ENCODE measurements around the gene MTR. TPM values are rescaled to one million over a fixed set of nuclear protein-coding genes. Genes with fewer than 3 reads are reported as not detected.

MTR gene
- total and polyA plus RNA-seq, 2 donors: 10.4 to 58.5 TPM

DNA sequence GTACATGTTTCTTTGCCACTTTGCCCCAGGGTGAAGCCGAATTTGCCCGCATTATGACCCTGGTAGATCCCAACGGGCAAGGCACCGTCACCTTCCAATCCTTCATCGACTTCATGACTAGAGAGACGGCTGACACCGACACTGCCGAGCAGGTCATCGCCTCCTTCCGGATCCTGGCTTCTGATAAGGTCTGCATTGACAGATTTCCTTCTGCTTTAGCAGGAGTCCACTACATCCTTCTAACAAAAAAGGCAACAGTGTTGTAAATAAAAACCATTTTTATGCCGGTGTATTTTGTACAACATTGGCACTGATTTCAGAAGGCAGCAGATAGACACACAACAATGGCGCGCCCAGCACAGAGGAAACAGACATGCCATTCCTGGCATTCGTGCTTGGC, 34.1 kb upstream of the MTR start:
- H3K27ac ChIP-seq (ENCODE audit: low read depth): no peak overlapping the region
- no peaks in the 10 kb centered on the region for H3K36me3 ChIP-seq (ENCODE audit: insufficient read depth)
- DNase-seq (ENCODE audit: extremely low spot score): no peak
- H3K4me3 ChIP-seq (ENCODE audit: low read depth, low read length): no peak overlapping the region
- 79% methylated on average over 14 of the region's 14 CpGs for WGBS
- no peaks in the 10 kb centered on the region for H3K4me1 ChIP-seq (ENCODE audit: insufficient read depth)

- Histone ChIP-seq H3K4me1 (ENCODE audit: insufficient read depth) (no peaks in the 10 kb centered on the region), H3K27ac (ENCODE audit: low read depth) (no peak overlapping the region), H3K4me3 (ENCODE audit: low read depth, low read length) (no peak overlapping the region), H3K36me3 (ENCODE audit: insufficient read depth) (no peaks in the 10 kb centered on the region)
- WGBS: 79% methylated on average over 5 of the region's 5 CpGs
- no peak for DNase-seq (ENCODE audit: extremely low spot score)
Measured at GRCh38 chr1:236761397-236762132, 33.5 kb upstream of the MTR start.

DNA sequence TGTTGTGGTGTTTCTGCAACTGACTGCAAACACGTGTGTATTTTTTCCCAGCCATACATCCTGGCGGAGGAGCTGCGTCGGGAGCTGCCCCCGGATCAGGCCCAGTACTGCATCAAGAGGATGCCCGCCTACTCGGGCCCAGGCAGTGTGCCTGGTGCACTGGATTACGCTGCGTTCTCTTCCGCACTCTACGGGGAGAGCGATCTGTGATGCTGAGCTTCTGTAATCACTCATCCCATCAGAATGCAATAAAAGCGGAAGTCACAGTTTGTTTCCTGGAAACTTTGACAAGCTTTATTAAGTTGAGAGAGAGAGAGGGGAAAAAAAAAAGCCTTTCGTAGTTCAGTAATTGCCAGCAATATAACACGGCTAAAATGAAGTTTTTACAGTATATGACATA, 32.7 kb upstream of the MTR start:
- Histone ChIP-seq H3K4me1 (ENCODE audit: insufficient read depth) (no peaks in the 10 kb centered on the region), H3K36me3 (ENCODE audit: insufficient read depth) (no peaks in the 10 kb centered on the region), H3K4me3 (ENCODE audit: low read depth, low read length) (no peak overlapping the region), H3K27ac (ENCODE audit: low read depth) (no peak overlapping the region)
- 53% methylated on average over 15 of the region's 15 CpGs for WGBS
- DNase-seq (ENCODE audit: extremely low spot score): no peak

DNA sequence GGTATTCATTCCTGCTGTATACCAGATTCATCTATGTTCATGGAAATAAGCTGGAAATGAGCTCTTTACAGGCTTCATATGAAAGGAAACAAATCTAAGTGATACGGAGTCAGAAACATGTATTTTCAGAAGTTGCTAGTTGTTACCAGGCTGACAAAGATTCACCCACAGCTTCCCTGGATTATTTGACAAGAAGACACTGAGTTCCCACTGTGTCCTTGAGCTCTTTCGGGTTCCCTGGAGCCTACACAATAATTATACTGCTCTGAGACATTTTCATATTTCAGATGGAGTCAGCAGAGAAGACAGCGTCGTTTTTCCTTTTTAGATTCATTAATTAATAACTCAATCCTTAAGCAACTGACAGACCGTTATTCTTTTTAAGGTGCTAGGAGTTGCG, 29.3 kb upstream of the MTR start:
- 69% methylated on average over 6 of the region's 6 CpGs for WGBS
- H3K4me1 ChIP-seq (ENCODE audit: insufficient read depth): no peaks in the 10 kb centered on the region
- no peak overlapping the region for H3K27ac ChIP-seq (ENCODE audit: low read depth)

DNA sequence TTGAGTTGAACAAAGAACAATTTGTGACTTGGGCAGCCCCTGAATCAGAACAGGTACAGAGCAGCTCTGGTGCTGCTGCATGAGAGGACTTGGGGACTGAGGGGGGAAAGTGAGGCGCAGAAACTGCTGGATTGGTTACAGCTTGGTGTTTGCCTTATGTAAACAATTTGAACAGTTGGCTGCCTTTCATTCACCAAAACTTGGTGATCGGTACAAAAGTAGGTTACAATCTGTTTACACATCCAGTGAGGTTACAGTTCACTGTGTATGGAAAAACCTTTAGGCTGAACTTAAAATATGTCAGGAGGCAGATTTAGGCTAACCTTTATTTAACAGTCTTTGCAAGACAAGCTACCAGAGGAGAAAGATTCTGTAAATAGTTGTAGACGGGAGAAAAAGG, 28.6 kb upstream of the MTR start:
- Histone ChIP-seq H3K36me3 (ENCODE audit: insufficient read depth) (no peaks in the 10 kb centered on the region), H3K4me1 (ENCODE audit: insufficient read depth) (no peaks in the 10 kb centered on the region), H3K4me3 (ENCODE audit: low read depth, low read length) (no peak overlapping the region), H3K27ac (ENCODE audit: low read depth) (no peak overlapping the region)
- 60% methylated on average over 3 of the region's 3 CpGs for WGBS
- DNase-seq (ENCODE audit: extremely low spot score): no peak

More for the DNA sequence above, 29.3 kb upstream of the MTR start:
- DNase-seq (ENCODE audit: extremely low spot score): no peak
- Histone ChIP-seq H3K4me3 (ENCODE audit: low read depth, low read length) (no peak overlapping the region), H3K36me3 (ENCODE audit: insufficient read depth) (no peaks in the 10 kb centered on the region)

GRCh38 chr1:236767276-236767675, 27.8 kb upstream of the MTR start:
- Histone ChIP-seq H3K36me3 (ENCODE audit: insufficient read depth) (no peaks in the 10 kb centered on the region), H3K27ac (ENCODE audit: low read depth) (no peak overlapping the region), H3K4me3 (ENCODE audit: low read depth, low read length) (no peak overlapping the region), H3K4me1 (ENCODE audit: insufficient read depth) (no peaks in the 10 kb centered on the region)
- WGBS: 86% methylated on average over 6 of the region's 6 CpGs
- no peak for DNase-seq (ENCODE audit: extremely low spot score)

- no peaks in the 10 kb centered on the region for H3K4me1 ChIP-seq (ENCODE audit: insufficient read depth)
- no peaks in the 10 kb centered on the region for H3K36me3 ChIP-seq (ENCODE audit: insufficient read depth)
- H3K4me3 ChIP-seq (ENCODE audit: low read depth, low read length): no peak overlapping the region
- no peak overlapping the region for H3K27ac ChIP-seq (ENCODE audit: low read depth)
- no peak for DNase-seq (ENCODE audit: extremely low spot score)
Measured at GRCh38 chr1:236768601-236769000, 26.5 kb upstream of the MTR start.

DNA sequence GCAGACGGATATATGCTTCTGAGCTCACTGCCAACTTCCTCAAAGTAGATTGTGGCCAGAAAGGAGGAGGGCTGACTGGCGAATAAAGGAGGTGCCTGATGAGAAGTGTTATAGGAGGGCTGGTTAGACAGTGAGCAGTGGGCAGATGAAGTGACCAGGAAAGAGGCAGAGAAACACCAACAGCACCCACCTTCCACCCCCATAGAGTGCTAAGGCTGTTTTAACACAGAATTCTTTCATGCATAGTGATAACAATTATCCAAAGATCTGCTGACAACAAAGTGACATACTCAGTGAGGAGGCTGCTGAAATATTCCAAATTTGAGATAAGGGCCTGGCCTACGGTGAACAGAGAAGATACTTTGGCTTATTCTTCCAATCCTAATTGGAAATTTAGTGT, 21.2 kb upstream of the MTR start:
- Histone ChIP-seq H3K4me3 (ENCODE audit: low read depth, low read length) (no peak overlapping the region), H3K36me3 (ENCODE audit: insufficient read depth) (no peaks in the 10 kb centered on the region), H3K4me1 (ENCODE audit: insufficient read depth) (no peaks in the 10 kb centered on the region), H3K27ac (ENCODE audit: low read depth) (no peak overlapping the region)
- no peak for DNase-seq (ENCODE audit: extremely low spot score)
- WGBS: 71% methylated on average over 3 of the region's 3 CpGs

DNA sequence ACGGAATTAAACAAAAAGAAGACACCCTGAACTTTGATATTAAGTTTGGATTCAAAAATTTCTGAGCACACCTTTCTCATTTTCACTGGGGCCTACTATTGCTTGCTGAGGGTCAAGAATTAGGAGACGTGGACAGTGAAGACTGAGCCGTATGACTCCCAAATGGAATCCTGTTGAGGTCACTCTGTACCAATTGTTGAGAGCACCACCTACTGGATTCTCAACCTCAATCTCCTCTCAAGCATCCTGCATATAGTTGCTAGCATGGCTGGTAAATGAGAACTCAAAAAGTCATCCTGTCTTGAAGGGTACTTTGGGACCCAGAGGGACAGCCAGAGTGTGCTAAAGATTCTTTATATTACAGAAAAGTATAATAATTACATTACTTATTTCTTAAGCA, 20.2 kb upstream of the MTR start:
- DNase-seq (ENCODE audit: extremely low spot score): no peak
- no peak overlapping the region for H3K4me3 ChIP-seq (ENCODE audit: low read depth, low read length)
- no peaks in the 10 kb centered on the region for H3K4me1 ChIP-seq (ENCODE audit: insufficient read depth)
- H3K27ac ChIP-seq (ENCODE audit: low read depth): no peak overlapping the region
- no peaks in the 10 kb centered on the region for H3K36me3 ChIP-seq (ENCODE audit: insufficient read depth)
- WGBS: 47% methylated on average over 3 of the region's 3 CpGs

DNA sequence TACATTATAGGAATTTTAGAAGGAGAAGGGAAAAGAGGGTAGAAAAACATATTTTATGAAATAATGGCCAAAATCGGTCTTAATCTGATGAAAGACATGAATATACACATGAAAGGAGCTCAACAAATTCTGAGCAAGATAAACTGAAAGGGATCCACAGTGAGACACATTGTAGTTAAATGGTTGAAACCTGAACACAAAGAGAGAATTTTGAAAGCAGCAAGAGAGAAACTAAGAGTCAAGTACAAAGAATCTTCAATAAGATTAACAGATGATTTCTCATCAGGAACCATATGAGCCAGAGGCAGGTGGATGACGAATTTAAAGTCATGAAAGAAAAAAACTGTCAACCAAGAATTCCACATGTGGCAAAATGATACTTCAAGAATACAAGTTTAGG, 15.8 kb upstream of the MTR start:
- no peak for DNase-seq (ENCODE audit: extremely low spot score)
- 90% methylated on average over 2 of the region's 2 CpGs for WGBS
- no peak overlapping the region for H3K27ac ChIP-seq (ENCODE audit: low read depth)

GRCh38 chr1:236785477-236785876, 9.6 kb upstream of the MTR start:
- no peaks in the 10 kb centered on the region for H3K4me1 ChIP-seq (ENCODE audit: insufficient read depth)
- no peak overlapping the region for H3K27ac ChIP-seq (ENCODE audit: low read depth)
- DNase-seq (ENCODE audit: extremely low spot score): no peak
- no peaks in the 10 kb centered on the region for H3K36me3 ChIP-seq (ENCODE audit: insufficient read depth)
- H3K4me3 ChIP-seq (ENCODE audit: low read depth, low read length): no peak overlapping the region
- WGBS: 89% methylated on average over 2 of the region's 2 CpGs

More for the DNA sequence above, 15.8 kb upstream of the MTR start:
- Histone ChIP-seq H3K36me3 (ENCODE audit: insufficient read depth) (no peaks in the 10 kb centered on the region), H3K4me1 (ENCODE audit: insufficient read depth) (no peaks in the 10 kb centered on the region), H3K4me3 (ENCODE audit: low read depth, low read length) (no peak overlapping the region)

DNA sequence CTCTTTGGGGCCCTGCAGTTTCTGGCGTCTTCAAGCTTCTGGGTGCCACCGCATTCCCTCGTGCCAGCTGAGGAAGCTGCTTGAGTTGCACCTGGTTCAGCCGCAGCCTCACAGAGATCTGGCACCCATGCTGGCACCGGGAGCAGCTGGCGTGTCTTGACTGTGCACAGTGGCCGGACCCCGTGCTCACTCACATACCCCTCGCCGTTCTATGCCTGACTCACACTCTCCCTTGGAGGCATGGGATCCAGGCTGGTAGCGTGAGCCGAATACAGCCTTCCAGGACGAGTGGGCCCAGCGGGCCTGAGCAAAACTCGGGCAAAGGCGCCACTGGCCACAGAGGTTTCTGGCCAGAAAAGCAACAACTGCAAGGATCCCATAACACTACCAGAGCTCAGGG, 8.6 kb upstream of the MTR start:
- 91% methylated on average over 16 of the region's 16 CpGs for WGBS
- no peak overlapping the region for H3K4me3 ChIP-seq (ENCODE audit: low read depth, low read length)
- no peak for DNase-seq (ENCODE audit: extremely low spot score)
- no peak overlapping the region for H3K27ac ChIP-seq (ENCODE audit: low read depth)
- no peaks in the 10 kb centered on the region for H3K36me3 ChIP-seq (ENCODE audit: insufficient read depth)
- no peaks in the 10 kb centered on the region for H3K4me1 ChIP-seq (ENCODE audit: insufficient read depth)

DNA sequence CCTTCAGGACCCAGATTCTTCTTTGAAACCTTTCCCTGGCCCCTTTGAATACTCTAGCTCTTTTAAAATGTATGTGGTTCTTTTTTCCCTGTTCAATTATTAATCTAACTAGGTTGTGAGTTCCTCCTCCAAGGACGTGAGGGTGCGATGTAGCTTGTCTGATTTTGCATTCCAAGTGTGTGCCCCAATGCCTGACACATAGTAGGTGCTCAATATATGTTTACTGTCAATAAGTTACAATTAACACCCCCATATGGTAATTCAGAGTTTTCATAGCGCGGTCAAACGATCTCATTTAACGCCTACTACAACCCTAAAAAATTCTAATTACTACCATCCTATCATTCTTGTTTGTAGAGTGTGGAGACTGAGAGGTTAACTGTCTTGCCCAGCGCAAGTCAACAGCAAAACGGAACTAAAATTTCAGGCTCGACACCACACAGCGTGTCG, 482 bp upstream of the MTR start:
- WGBS: 14% methylated on average over 11 of the region's 11 CpGs
- H3K36me3 ChIP-seq (ENCODE audit: insufficient read depth): no peaks in the 10 kb centered on the region
- no peak for DNase-seq (ENCODE audit: extremely low spot score)
- peak overlapping the region; percentile 0 for H3K4me3 ChIP-seq (ENCODE audit: low read depth, low read length)
- H3K27ac ChIP-seq (ENCODE audit: low read depth): no peak overlapping the region
- H3K4me1 ChIP-seq (ENCODE audit: insufficient read depth): no peaks in the 10 kb centered on the region

- Histone ChIP-seq H3K27ac (ENCODE audit: low read depth) (peak overlapping the region; percentile 88), H3K4me3 (ENCODE audit: low read depth, low read length) (peak overlapping the region; percentile 73), H3K4me1 (ENCODE audit: insufficient read depth) (no peaks in the 10 kb centered on the region), H3K36me3 (ENCODE audit: insufficient read depth) (no peaks in the 10 kb centered on the region)
- 2% methylated on average over 41 of the region's 41 CpGs for WGBS
- DNase-seq (ENCODE audit: extremely low spot score): peak; percentile 45
Measured at GRCh38 chr1:236795757-236796667, 920 bp downstream of the MTR start.

Measured in urinary bladder (tissue), 4 donors.